IPS DF 6.9 (cell line): ENCODE measurements around the gene MACROD2.

Experiments
- DNase-seq: peaks from one replicate; pipeline ENCODE4 v3.0.0-alpha.2; 2013; ENCODE audit warnings: low read depth, low spot score
- H3K27ac ChIP-seq: one replicate; pipeline ENCODE4 v1.5.1; 2013; ENCODE audit warnings: low read length, control low read depth
- H3K27me3 ChIP-seq: 2 replicates; pipeline ENCODE4 v1.6.1; 2013; ENCODE audit warnings: mild to moderate bottlenecking, low read length; ENCODE audit not compliant: control insufficient read depth, insufficient read depth
- H3K36me3 ChIP-seq: 2 replicates; pipeline ENCODE4 v1.6.1; 2013; ENCODE audit warnings: low read length; ENCODE audit not compliant: control insufficient read depth, insufficient read depth
- H3K4me1 ChIP-seq: 2 replicates; pipeline ENCODE4 v1.6.1; 2013; ENCODE audit warnings: low read length; ENCODE audit not compliant: control insufficient read depth, insufficient read depth
- H3K4me3 ChIP-seq: 2 replicates; pipeline ENCODE4 v1.5.1; 2013; ENCODE audit warnings: mild to moderate bottlenecking, low read length
- H3K9me3 ChIP-seq: 2 replicates; pipeline ENCODE4 v1.6.1; 2013; ENCODE audit warnings: low read length, inconsistent platforms; ENCODE audit not compliant: control insufficient read depth, insufficient read depth
- WGBS: extraction: QIAGEN DNeasy Blood & Tissue Kit; methylation state at CpG from one replicate; pipeline ENCODE4 v1.1.7; 2013; ENCODE audit warnings: mixed read lengths, missing lambda C conversion rate; ENCODE audit not compliant: insufficient read length, insufficient coverage; 5-methylcytosine and 5-hydroxymethylcytosine counted together

Gene MACROD2

DNA sequence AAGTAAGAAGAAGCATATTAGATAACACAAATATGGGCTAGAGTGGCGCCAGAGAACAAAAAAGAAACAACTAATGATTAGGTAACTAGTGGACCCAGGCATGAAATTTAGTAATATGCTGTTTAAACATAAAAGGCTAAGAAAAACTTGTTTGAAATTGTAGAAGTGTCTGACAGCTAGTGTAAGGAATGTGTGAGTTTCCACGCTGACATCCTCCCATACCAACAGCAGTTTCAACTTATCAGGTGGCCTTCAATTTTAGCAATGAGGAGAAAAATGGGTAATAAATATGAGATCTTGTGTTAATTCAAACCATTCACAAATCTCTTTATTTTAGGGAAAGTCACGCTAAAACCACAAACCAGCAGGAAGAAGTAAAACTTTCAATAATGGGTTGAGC lies 782.3 kb downstream of the MACROD2 start:
- Histone ChIP-seq H3K4me1 (no peaks in the 10 kb centered on the region), H3K27ac (no peak overlapping the region), H3K9me3 (no peaks in the 10 kb centered on the region), H3K36me3 (no peaks in the 10 kb centered on the region), H3K27me3 (no peaks in the 10 kb centered on the region), H3K4me3 (no peak overlapping the region)
- no CpG with 5 or more reads among the region's 3 CpGs for WGBS
- DNase-seq, result no peak

DNA sequence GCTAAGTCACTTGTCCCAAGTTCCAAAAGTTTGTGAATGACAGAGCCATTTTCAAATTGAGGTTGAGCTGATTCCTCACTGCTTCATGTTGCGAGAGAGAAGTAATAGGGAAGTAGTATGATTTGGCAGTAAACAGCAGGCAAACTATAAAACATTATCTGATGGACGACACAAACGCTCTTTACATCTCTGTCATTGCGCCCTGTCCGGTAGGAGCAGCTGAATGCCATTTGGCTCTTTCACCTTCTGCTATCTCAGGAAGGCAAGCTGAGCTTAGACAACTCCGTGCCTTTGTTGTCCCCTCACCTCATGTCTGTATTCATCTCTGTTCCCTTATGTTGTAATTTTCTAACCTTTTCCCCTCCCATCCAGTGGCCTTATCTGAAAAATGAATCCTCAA lies 782.8 kb downstream of the MACROD2 start:
- no peak for DNase-seq
- no CpG with 5 or more reads among the region's 6 CpGs for WGBS
- Histone ChIP-seq H3K9me3 (no peaks in the 10 kb centered on the region), H3K27ac (no peak overlapping the region), H3K4me3 (no peak overlapping the region), H3K4me1 (no peaks in the 10 kb centered on the region), H3K27me3 (no peaks in the 10 kb centered on the region), H3K36me3 (no peaks in the 10 kb centered on the region)

DNA sequence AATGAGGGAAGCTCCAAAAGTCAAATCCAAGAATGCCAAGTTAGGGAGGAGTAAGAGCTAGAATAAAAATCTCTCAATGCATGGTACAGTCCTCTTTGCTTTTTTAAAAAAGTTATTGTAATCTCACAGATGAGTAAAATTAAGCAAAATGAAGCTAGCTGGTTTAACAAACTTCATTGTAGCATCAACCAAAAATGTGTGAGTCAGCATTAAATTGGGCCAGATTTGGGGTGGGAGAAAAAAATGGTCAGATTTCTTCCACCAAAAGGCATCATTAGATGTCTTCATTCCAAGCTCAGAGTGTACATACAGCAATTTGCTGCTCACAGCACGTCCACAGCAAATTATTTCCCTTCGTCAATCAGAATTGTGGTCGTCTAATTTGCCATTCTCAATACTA lies 783.6 kb downstream of the MACROD2 start:
- Histone ChIP-seq H3K36me3 (no peaks in the 10 kb centered on the region), H3K27me3 (no peaks in the 10 kb centered on the region), H3K4me3 (no peak overlapping the region), H3K27ac (no peak overlapping the region), H3K9me3 (no peaks in the 10 kb centered on the region), H3K4me1 (no peaks in the 10 kb centered on the region)
- no peak for DNase-seq
- WGBS, result no CpG with 5 or more reads among the region's 3 CpGs

DNA sequence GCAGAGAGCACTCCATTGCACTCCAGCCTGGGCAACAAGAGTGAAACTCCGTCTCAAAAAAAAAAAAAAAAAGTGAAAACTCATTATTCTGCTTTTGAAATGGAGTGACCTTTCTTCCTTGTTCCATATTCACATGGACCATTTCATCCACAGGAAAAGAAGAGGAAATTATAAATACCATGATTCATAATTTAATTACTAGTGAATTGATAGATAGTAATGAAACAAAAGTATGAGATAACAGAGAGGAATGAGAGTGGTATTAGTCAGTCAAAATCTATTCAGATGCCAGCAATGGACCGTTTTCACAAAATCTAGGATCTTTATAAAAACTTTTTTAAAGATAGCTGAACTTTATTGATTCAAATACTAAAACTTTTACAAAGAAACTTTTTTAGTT lies 785.2 kb downstream of the MACROD2 start:
- no peaks in the 10 kb centered on the region for H3K9me3 ChIP-seq
- WGBS, result no CpG with 5 or more reads among the region's 2 CpGs
- no peak overlapping the region for H3K27ac ChIP-seq

DNA sequence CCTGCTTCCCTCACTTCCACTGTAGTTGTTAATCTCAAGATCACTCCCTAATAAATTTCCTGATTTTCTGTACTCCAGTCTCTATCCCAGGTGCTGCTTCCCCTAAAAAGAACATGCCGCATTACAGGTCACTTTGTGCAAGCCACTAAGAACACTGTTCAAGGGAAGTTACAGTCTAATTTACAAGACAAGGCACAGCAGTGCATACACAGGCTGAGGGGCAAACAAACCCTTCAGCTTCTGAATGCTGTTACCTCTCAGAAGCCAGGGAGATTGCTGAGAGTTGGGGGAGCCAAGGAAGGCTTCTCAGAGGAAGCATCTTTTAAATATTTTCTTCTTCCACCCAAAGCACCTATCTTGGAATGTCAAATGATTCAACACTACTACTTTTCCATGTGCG lies 787.4 kb downstream of the MACROD2 start:
- Histone ChIP-seq H3K27me3 (no peaks in the 10 kb centered on the region), H3K36me3 (no peaks in the 10 kb centered on the region), H3K4me3 (no peak overlapping the region), H3K27ac (no peak overlapping the region), H3K4me1 (no peaks in the 10 kb centered on the region), H3K9me3 (no peaks in the 10 kb centered on the region)
- no CpG with 5 or more reads among the region's 2 CpGs for WGBS
- no peak for DNase-seq

More for the DNA sequence above, 785.2 kb downstream of the MACROD2 start:
- DNase-seq, result no peak
- no peaks in the 10 kb centered on the region for H3K36me3 ChIP-seq
- H3K4me3 ChIP-seq, result no peak overlapping the region
- no peaks in the 10 kb centered on the region for H3K4me1 ChIP-seq
- no peaks in the 10 kb centered on the region for H3K27me3 ChIP-seq

DNA sequence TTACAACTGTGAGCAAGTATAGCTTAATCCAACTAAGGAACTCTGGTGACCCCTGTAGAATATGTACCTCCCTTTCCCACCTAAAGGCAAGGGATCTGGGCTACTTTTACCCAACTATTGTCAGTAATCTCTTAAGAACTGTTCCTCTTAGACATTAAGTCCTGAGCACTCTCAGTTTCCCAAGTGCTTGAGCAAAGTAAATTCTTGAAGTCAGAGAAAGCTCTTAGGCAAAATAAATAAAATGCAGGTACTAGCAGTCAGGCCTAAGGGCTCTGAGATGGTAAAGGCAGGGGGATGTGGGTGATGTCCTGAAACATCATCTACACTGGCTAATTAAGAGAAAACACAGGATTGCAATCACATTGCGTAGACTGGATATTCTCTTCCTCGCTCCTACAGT lies 788.5 kb downstream of the MACROD2 start:
- Histone ChIP-seq H3K36me3 (no peaks in the 10 kb centered on the region), H3K27ac (no peak overlapping the region), H3K27me3 (no peaks in the 10 kb centered on the region), H3K4me1 (no peaks in the 10 kb centered on the region), H3K4me3 (no peak overlapping the region), H3K9me3 (no peaks in the 10 kb centered on the region)
- WGBS, result no CpG with 5 or more reads among the region's 2 CpGs
- no peak for DNase-seq

DNA sequence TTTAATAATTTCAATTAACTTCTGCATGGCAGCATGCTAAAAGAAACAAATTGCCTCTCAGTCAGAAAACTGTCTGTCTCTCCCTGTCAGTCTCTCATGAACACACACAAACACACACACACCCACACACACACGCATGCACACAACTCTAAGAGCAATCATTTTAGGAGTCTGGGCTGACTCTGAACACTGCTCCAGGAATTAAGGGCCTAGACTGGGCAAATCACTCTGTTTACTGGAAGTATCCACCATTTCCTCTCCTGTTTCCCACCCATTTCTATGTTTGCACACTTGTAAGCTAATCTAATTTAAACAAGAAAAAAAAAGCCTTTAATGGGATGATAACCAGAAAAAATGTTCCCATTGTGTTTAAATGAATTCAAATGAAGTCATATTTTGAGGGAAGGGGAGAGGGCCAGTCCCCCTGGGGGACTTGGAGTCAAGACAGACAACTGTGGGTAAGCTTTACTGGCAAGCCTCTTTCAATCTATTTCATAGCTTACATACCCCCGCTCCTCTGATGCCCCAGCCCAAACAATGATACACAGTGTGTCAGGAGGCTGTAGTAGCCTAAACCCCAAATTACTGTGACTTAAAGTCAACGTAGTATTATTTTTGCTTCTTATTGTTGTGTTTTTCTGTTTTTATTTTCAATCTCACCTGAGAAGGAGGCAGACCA lies 789.9 kb downstream of the MACROD2 start:
- Histone ChIP-seq H3K4me1 (no peaks in the 10 kb centered on the region), H3K27ac (no peak overlapping the region), H3K4me3 (no peak overlapping the region), H3K27me3 (no peaks in the 10 kb centered on the region), H3K36me3 (no peaks in the 10 kb centered on the region), H3K9me3 (no peaks in the 10 kb centered on the region)
- no CpG with 5 or more reads among the region's 3 CpGs for WGBS
- no peak for DNase-seq

DNA sequence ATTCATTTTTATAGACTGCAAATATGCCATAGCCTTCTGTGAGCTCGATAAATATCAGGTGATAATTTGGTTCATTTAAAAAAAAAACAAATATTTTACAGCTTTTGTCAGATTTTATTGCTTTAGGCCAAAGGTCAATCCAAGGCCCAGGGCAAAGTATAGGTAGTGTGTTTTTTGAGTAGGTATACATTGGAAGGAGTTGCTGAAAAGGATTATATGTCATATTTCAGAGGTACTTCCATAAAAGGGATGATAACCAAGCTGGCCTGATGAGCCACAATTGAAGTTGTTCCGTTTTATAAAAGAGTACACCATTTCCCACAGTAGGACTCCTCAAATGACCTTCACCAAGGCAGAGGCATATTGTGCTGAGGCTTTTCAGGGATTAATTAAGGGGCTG lies 794.9 kb downstream of the MACROD2 start:
- WGBS, result no CpG with 5 or more reads among the region's 2 CpGs
- Histone ChIP-seq H3K4me1 (no peaks in the 10 kb centered on the region), H3K9me3 (no peaks in the 10 kb centered on the region), H3K27me3 (no peaks in the 10 kb centered on the region), H3K36me3 (no peaks in the 10 kb centered on the region), H3K4me3 (no peak overlapping the region), H3K27ac (no peak overlapping the region)
- no peak for DNase-seq

DNA sequence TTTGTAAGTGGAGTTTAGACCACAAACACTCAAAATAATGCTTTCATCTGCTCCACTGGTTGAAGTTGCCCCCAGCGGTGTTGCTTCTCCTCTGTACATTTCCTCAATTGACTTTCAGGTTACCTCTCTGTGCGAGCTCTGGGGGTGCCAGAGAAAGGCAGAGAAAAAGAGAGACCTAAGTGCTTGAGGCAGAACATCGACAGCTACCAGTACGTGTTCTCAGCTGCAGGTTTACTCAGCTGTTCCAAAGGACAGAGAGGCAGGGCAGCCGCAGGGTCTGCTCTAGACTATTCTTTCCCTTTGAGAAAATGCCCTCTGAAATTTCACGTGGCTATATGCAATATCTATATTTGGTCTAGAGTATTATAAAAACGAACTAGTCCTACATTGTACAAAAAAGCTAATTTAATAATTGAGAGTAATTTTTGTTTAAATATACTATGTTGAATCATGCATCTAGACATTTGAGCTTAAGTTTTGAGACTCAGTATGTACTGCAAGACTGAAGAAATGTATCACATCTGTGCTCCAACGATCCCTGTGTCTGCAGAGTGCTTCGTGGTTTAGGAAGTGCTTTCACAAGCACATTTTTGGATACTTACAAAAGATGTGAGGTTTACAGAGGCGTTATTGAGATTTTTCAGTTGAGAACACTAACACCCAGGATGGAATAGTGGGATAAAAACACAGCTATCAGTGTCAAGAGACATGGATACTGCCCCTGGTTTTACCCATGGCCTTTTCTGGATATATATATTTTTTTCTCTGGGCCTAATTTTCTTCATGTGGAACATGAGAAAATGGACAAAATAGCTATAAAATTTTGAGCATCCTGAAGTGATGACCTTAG lies 795.7 kb downstream of the MACROD2 start:
- no peaks in the 10 kb centered on the region for H3K4me1 ChIP-seq
- no peaks in the 10 kb centered on the region for H3K27me3 ChIP-seq
- WGBS, result no CpG with 5 or more reads among the region's 10 CpGs
- no peaks in the 10 kb centered on the region for H3K36me3 ChIP-seq
- DNase-seq, result no peak
- no peak overlapping the region for H3K27ac ChIP-seq
- no peak overlapping the region for H3K4me3 ChIP-seq
- no peaks in the 10 kb centered on the region for H3K9me3 ChIP-seq

DNA sequence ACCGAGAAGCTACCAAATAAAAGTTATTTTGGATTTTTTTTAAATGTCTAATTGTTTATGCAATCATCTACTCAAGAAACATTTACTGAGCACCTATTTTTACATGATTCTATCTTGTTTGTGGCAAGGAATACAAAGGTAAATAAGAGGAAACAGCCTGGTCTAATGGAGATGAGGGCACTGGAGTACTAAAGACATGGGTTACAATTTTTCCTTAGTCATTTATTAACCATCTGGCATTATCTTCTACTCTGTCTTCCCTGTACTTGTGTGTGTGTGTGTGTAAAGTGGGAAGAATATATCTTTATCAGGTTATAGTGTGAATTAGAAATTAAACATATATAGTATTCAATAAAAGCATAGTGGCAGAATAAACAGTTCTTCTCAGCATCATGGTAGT lies 797.6 kb downstream of the MACROD2 start:
- Histone ChIP-seq H3K36me3 (no peaks in the 10 kb centered on the region), H3K27ac (no peak overlapping the region), H3K4me1 (no peaks in the 10 kb centered on the region), H3K27me3 (no peaks in the 10 kb centered on the region), H3K9me3 (no peaks in the 10 kb centered on the region), H3K4me3 (no peak overlapping the region)
- no CpG with 5 or more reads among the region's 1 CpG for WGBS
- DNase-seq, result no peak
